HCT116 (cell line): ENCODE results near the gene TPO.

ENCODE experiments used
- ATF3 ChIP-seq: IDR thresholded peaks from 2 replicates; pipeline ENCODE4 v1.6.1; 2012
- CTCF ChIP-seq, 3 experiments: fragments of 200-600 bp in 1 of 3; sonication (generic) in 1 of 3; IDR thresholded peaks in 2 of 3; conservative IDR thresholded peaks in 1 of 3; 2 replicates each; pipeline ENCODE4 v1.5.1; 2012 to 2017; ENCODE audit warnings: low read depth in 2 of 3, low read length in 2 of 3, antibody characterized with exemption in 1 of 3, borderline replicate concordance in 1 of 3, control low read depth in 1 of 3, mild to moderate bottlenecking in 1 of 3, mixed read lengths in 1 of 3, mixed run types in 1 of 3, moderate library complexity in 1 of 3; ENCODE audit not compliant: insufficient read depth in 1 of 3
- EZH2 ChIP-seq: fragments of 200-600 bp; sonication (generic); IDR thresholded peaks from 2 replicates; pipeline ENCODE4 v1.6.1; 2017; ENCODE audit warnings: antibody characterized with exemption, mixed run types
- POLR2AphosphoS5 ChIP-seq: IDR thresholded peaks from 2 replicates; pipeline ENCODE4 v1.6.1; 2011; ENCODE audit warnings: mild to moderate bottlenecking, low read depth, low read length, moderate library complexity
- REST ChIP-seq: IDR thresholded peaks from 2 replicates; pipeline ENCODE4 v1.6.1; 2012; ENCODE audit warnings: low read depth

GRCh38 chr2:1489486-1489885, 76.2 kb downstream of the TPO start:
- TF ChIP-seq POLR2AphosphoS5 (no peak), REST (no peak), CTCF (IDR thresholded peaks at IDR 0.05 in 2 of 3, conservative IDR thresholded peaks at IDR 0.05 in 1 of 3; ENCODE audit: borderline replicate concordance in 1 of 3, insufficient read depth in 1 of 3, low read depth in 2 of 3, low read length in 2 of 3) (no peak), ATF3 (no peak), EZH2 (no peak)
